Astrocyte (in vitro differentiated cells and primary cell): ENCODE data around the gene CFAP43.

Source experiments
- EZH2 ChIP-seq: IDR thresholded peaks from 2 replicates; pipeline ENCODE4 v1.6.1; 2012; ENCODE audit warnings: mild to moderate bottlenecking, low read length, inconsistent platforms; ENCODE audit not compliant: insufficient read depth
- TF ChIP-seq, protein P1 (sequence below): IDR thresholded peaks from 2 replicates; pipeline ENCODE4 v1.5.1; 2011; ENCODE audit warnings: low read depth, mild to moderate bottlenecking, inconsistent platforms, low read length, moderate library complexity; ENCODE audit not compliant: insufficient read depth

DNA sequence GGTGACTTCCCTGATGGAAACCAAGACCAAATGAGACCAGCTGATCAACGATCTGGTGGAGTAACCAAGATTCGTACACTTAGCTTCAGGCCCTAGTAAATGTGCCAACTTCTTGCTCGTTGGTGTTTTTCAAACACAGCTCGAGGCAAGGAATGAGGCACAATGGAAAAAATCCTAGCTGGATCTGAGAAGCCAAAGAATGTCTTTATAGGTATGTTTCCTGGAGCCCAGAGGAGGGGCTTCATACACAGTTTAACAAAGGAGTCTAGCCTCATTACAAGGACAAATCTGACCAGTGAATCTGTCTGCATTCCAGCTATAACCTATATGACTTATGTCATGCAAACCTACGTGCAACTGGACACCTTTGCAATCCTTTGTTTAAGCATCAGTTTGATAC lies 150.2 kb downstream of the CFAP43 start:
- TF ChIP-seq, protein P1, sequence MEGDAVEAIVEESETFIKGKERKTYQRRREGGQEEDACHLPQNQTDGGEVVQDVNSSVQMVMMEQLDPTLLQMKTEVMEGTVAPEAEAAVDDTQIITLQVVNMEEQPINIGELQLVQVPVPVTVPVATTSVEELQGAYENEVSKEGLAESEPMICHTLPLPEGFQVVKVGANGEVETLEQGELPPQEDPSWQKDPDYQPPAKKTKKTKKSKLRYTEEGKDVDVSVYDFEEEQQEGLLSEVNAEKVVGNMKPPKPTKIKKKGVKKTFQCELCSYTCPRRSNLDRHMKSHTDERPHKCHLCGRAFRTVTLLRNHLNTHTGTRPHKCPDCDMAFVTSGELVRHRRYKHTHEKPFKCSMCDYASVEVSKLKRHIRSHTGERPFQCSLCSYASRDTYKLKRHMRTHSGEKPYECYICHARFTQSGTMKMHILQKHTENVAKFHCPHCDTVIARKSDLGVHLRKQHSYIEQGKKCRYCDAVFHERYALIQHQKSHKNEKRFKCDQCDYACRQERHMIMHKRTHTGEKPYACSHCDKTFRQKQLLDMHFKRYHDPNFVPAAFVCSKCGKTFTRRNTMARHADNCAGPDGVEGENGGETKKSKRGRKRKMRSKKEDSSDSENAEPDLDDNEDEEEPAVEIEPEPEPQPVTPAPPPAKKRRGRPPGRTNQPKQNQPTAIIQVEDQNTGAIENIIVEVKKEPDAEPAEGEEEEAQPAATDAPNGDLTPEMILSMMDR: no peak
- no peak for TF ChIP-seq EZH2
